ENCODE data around the gene SLC51A.

DNA sequence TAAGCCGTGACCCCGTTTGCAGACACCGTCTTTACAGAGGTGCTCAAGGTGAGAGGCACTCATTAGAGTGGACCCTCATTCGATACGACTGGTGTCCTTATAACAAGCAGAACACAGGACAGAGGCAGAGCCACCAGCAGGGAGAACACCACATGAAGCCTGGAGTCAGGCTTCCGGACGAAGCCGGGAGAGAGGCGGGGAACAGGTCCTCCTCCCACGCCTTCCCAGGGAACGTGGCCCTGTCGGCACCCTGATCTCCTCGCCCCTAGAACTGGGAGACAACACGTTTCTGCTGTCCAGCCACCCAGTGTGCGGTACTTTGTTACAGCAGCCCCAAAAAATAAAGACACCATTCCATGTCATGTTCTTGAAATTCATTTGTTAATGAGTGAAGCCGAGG, 38.8 kb upstream of the SLC51A start:
- TF ChIP-seq, protein P1, sequence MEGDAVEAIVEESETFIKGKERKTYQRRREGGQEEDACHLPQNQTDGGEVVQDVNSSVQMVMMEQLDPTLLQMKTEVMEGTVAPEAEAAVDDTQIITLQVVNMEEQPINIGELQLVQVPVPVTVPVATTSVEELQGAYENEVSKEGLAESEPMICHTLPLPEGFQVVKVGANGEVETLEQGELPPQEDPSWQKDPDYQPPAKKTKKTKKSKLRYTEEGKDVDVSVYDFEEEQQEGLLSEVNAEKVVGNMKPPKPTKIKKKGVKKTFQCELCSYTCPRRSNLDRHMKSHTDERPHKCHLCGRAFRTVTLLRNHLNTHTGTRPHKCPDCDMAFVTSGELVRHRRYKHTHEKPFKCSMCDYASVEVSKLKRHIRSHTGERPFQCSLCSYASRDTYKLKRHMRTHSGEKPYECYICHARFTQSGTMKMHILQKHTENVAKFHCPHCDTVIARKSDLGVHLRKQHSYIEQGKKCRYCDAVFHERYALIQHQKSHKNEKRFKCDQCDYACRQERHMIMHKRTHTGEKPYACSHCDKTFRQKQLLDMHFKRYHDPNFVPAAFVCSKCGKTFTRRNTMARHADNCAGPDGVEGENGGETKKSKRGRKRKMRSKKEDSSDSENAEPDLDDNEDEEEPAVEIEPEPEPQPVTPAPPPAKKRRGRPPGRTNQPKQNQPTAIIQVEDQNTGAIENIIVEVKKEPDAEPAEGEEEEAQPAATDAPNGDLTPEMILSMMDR (IDR thresholded peaks at IDR 0.05; ENCODE audit: control extremely low read depth in 1 of 3, insufficient read depth in 1 of 3, low read depth in 1 of 3, low read length in 3 of 3) = no peak
- TF ChIP-seq EGR1 (IDR thresholded peaks at IDR 0.05; ENCODE audit: borderline replicate concordance, low read depth, low read length) = no peak
- TF ChIP-seq, protein P2, sequence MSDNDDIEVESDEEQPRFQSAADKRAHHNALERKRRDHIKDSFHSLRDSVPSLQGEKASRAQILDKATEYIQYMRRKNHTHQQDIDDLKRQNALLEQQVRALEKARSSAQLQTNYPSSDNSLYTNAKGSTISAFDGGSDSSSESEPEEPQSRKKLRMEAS (IDR thresholded peaks at IDR 0.05) = no peak
- TF ChIP-seq POLR2A (IDR thresholded peaks at IDR 0.05; ENCODE audit: control extremely low read depth in 1 of 2, low read depth in 2 of 2, low read length in 2 of 2) = no peak
- TF ChIP-seq SUZ12 (IDR thresholded peaks at IDR 0.05; ENCODE audit: low read length) = no peak
- TF ChIP-seq YY1 (IDR thresholded peaks at IDR 0.05; ENCODE audit: low read depth, low read length) = no peak
- TF ChIP-seq NANOG (IDR thresholded peaks at IDR 0.05; ENCODE audit: insufficient read depth, low read depth, low read length, poor library complexity, severe bottlenecking) = no peak
- no peak for TF ChIP-seq TCF12 (IDR thresholded peaks at IDR 0.05; ENCODE audit: low read depth, low read length)
- no peak for TF ChIP-seq TBP (IDR thresholded peaks at IDR 0.05; ENCODE audit: low read depth, low read length)
- no peak for TF ChIP-seq EP300 (IDR thresholded peaks at IDR 0.05; ENCODE audit: borderline replicate concordance in 1 of 2, low read depth in 2 of 2, low read length in 2 of 2)
- no peak for TF ChIP-seq RXRA (IDR thresholded peaks at IDR 0.05; ENCODE audit: insufficient read depth, low read depth, low read length)
- TF ChIP-seq ZNF274 (IDR thresholded peaks at IDR 0.05; ENCODE audit: borderline replicate concordance, extremely low read depth, low read length) = no peak
- TF ChIP-seq EZH2 (IDR thresholded peaks at IDR 0.05; ENCODE audit: low read depth, low read length, severe bottlenecking) = no peak
